ENCODE measurements around the gene COL23A1.

DNA sequence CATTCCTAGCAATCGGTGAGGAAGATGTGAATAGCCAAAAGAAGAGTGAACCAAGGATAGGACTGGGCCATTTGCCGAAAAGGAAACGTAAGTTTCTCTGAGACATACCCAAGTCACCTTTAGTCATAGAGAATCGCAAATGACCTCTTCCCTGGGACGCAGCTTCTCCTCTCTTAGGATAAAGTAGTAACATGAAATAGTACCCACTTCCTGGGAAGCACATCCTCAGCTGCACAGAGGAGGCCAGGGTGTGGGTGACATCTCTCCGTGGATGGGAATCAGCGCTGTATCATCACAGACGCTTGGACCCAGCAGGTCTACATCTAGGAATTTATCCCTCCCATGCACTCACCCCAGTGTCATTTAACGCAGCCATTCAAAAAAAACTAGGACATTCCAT lies 236.7 kb downstream of the COL23A1 start:
- TF ChIP-seq TAF1 (IDR thresholded peaks at IDR 0.05; ENCODE audit: low read depth, low read length) (no peak), POLR2AphosphoS5 (IDR thresholded peaks at IDR 0.05; ENCODE audit: low read depth, low read length) (no peak)
